H9 (cell line): ENCODE measurements around the gene UFC1. TPM values are rescaled to one million over a fixed set of nuclear protein-coding genes. Genes with fewer than 3 reads are reported as not detected.

Source experiments
- DNase-seq: peaks from one replicate; pipeline ENCODE4 v3.0.0-alpha.2; 2017
- H2AFZ ChIP-seq: one replicate; pipeline ENCODE4 v1.6.1; 2013; ENCODE audit warnings: mild to moderate bottlenecking, low read length, control low read depth, moderate library complexity
- H2AK5ac ChIP-seq: 2 replicates; pipeline ENCODE4 v1.6.1; 2013; ENCODE audit warnings: low read length, control low read depth, mixed read lengths; ENCODE audit not compliant: insufficient read length
- H2BK120ac ChIP-seq: one replicate; pipeline ENCODE4 v1.6.1; 2013; ENCODE audit warnings: low read depth, mild to moderate bottlenecking, low read length, control low read depth, inconsistent platforms; ENCODE audit not compliant: poor library complexity, severe bottlenecking
- H2BK12ac ChIP-seq: 2 replicates; pipeline ENCODE4 v1.6.1; 2013; ENCODE audit warnings: low read length, control low read depth, mixed read lengths, low read depth; ENCODE audit not compliant: insufficient read length
- H2BK15ac ChIP-seq: 2 replicates; pipeline ENCODE4 v1.6.1; 2013; ENCODE audit warnings: low read depth, low read length, control low read depth
- H2BK20ac ChIP-seq: one replicate; pipeline ENCODE4 v1.6.1; 2013; ENCODE audit warnings: low read depth, mild to moderate bottlenecking, low read length, control low read depth, inconsistent platforms; ENCODE audit not compliant: poor library complexity, severe bottlenecking
- H2BK5ac ChIP-seq: 2 replicates; pipeline ENCODE4 v1.6.1; 2013; ENCODE audit warnings: low read length, control low read depth, mixed read lengths; ENCODE audit not compliant: insufficient read length
- H3K14ac ChIP-seq: 2 replicates; pipeline ENCODE4 v1.6.1; 2013; ENCODE audit warnings: low read length, control low read depth; ENCODE audit not compliant: insufficient read depth
- H3K18ac ChIP-seq: 2 replicates; pipeline ENCODE4 v1.6.1; 2013; ENCODE audit warnings: low read depth, mild to moderate bottlenecking, mixed read lengths, low read length, control low read depth; ENCODE audit not compliant: insufficient read length
- H3K23ac ChIP-seq: 2 replicates; pipeline ENCODE4 v1.6.1; 2013; ENCODE audit warnings: low read length, control low read depth, mixed read lengths, low read depth; ENCODE audit not compliant: insufficient read length
- H3K23me2 ChIP-seq: 2 replicates; pipeline ENCODE4 v1.6.1; 2013; ENCODE audit warnings: low read depth, mild to moderate bottlenecking, mixed read lengths, low read length, control low read depth; ENCODE audit not compliant: insufficient read length, poor library complexity, severe bottlenecking
- H3K27ac ChIP-seq: 2 replicates; pipeline ENCODE4 v1.5.1; 2013; ENCODE audit warnings: low read length, control low read depth, mixed read lengths, low read depth; ENCODE audit not compliant: insufficient read length
- H3K27me3 ChIP-seq: 2 replicates; pipeline ENCODE4 v1.6.1; 2013; ENCODE audit warnings: low read length, control low read depth, inconsistent platforms; ENCODE audit not compliant: insufficient read depth
- H3K4ac ChIP-seq: 2 replicates; pipeline ENCODE4 v1.6.1; 2013; ENCODE audit warnings: low read depth, mild to moderate bottlenecking, control low read depth, inconsistent platforms, low read length, moderate library complexity
- H3K4me1 ChIP-seq: 2 replicates; pipeline ENCODE4 v1.6.1; 2013; ENCODE audit warnings: low read length, control low read depth, inconsistent platforms; ENCODE audit not compliant: insufficient read depth
- H3K4me2 ChIP-seq: 2 replicates; pipeline ENCODE4 v1.6.1; 2013; ENCODE audit warnings: low read length, control low read depth, mixed read lengths; ENCODE audit not compliant: insufficient read length, insufficient read depth
- H3K56ac ChIP-seq: 2 replicates; pipeline ENCODE4 v1.6.1; 2013; ENCODE audit warnings: low read depth, mild to moderate bottlenecking, mixed read lengths, low read length, control low read depth; ENCODE audit not compliant: insufficient read length
- H3K79me1 ChIP-seq: 2 replicates; pipeline ENCODE4 v1.6.1; 2013; ENCODE audit warnings: low read depth, mild to moderate bottlenecking, moderate library complexity, low read length, control low read depth, inconsistent platforms; ENCODE audit not compliant: insufficient read depth, poor library complexity, severe bottlenecking
- H3K79me2 ChIP-seq: 2 replicates; pipeline ENCODE4 v1.6.1; 2013; ENCODE audit warnings: low read length, control low read depth, inconsistent platforms; ENCODE audit not compliant: insufficient read depth
- H3K9ac ChIP-seq: 2 replicates; pipeline ENCODE4 v1.6.1; 2013; ENCODE audit warnings: low read length, control low read depth, mixed read lengths; ENCODE audit not compliant: insufficient read length; ENCODE audit errors: extremely low read depth
- H3K9me3 ChIP-seq: one replicate; pipeline ENCODE4 v1.6.1; 2013; ENCODE audit warnings: low read depth, low read length, inconsistent platforms; ENCODE audit not compliant: control insufficient read depth
- H3T11ph ChIP-seq: one replicate; pipeline ENCODE4 v1.6.1; 2013; ENCODE audit warnings: mild to moderate bottlenecking, low read length, control low read depth, inconsistent platforms
- H4K20me1 ChIP-seq: one replicate; pipeline ENCODE4 v1.6.1; 2013; ENCODE audit not compliant: control insufficient read depth, insufficient read length, insufficient read depth
- H4K5ac ChIP-seq: 2 replicates; pipeline ENCODE4 v1.6.1; 2013; ENCODE audit warnings: low read depth, mild to moderate bottlenecking, mixed read lengths, low read length, control low read depth; ENCODE audit not compliant: insufficient read length
- H4K8ac ChIP-seq: replicated peaks from 2 replicates; pipeline ENCODE4 v1.6.1; 2013; ENCODE audit warnings: low read length, control low read depth, mixed read lengths, low read depth; ENCODE audit not compliant: insufficient read length
- H4K91ac ChIP-seq: 2 replicates; pipeline ENCODE4 v1.6.1; 2013; ENCODE audit warnings: low read depth, mild to moderate bottlenecking, moderate library complexity, mixed read lengths, low read length, control low read depth; ENCODE audit not compliant: insufficient read length
- H3K27ac Mint-ChIP-seq, 3 experiments: 2 replicates in 2 of 3; 3 replicates in 1 of 3; pipeline ENCODE4 v1.8.0; 2020 to 2021; ENCODE audit warnings: mixed read lengths in 3 of 3, mild to moderate bottlenecking in 1 of 3, moderate library complexity in 1 of 3
- H3K27me3 Mint-ChIP-seq: 2 replicates; pipeline ENCODE4 v1.8.0; 2021; ENCODE audit warnings: low read depth, mild to moderate bottlenecking, moderate library complexity, mixed read lengths
- H3K36me3 Mint-ChIP-seq, 3 experiments: 2 replicates in 2 of 3; 3 replicates in 1 of 3; pipeline ENCODE4 v1.8.0; 2020 to 2021; ENCODE audit warnings: low read depth in 3 of 3, mixed read lengths in 3 of 3; ENCODE audit not compliant: insufficient read depth in 1 of 3
- H3K4me1 Mint-ChIP-seq, 2 experiments: 2 replicates each; pipeline ENCODE4 v1.8.0; 2020; ENCODE audit warnings: mixed read lengths in 2 of 2
- H3K4me3 Mint-ChIP-seq, 2 experiments: 2 replicates in 1 of 2; 3 replicates in 1 of 2; pipeline ENCODE4 v1.8.0; 2020 to 2021; ENCODE audit warnings: mild to moderate bottlenecking in 2 of 2, mixed read lengths in 2 of 2, moderate library complexity in 1 of 2
- H3K9me3 Mint-ChIP-seq, 2 experiments: 2 replicates in 1 of 2; 3 replicates in 1 of 2; pipeline ENCODE4 v1.8.0; 2020; ENCODE audit warnings: mild to moderate bottlenecking in 2 of 2, mixed read lengths in 2 of 2, moderate library complexity in 1 of 2
- CTCF ChIP-seq: fragments of 200-600 bp; sonication (generic); conservative IDR thresholded peaks from 3 replicates; pipeline ENCODE4 v1.8.0; 2021; ENCODE audit warnings: antibody characterized with exemption, mild to moderate bottlenecking
- WGBS: extraction: QIAGEN DNeasy Blood & Tissue Kit; methylation state at CpG from one replicate; pipeline ENCODE4 v1.1.7; 2013; ENCODE audit warnings: missing lambda C conversion rate, low lambda C conversion rate, mixed read lengths; ENCODE audit not compliant: insufficient read length; ENCODE audit errors: extremely low coverage; 5-methylcytosine and 5-hydroxymethylcytosine counted together
- total RNA-seq: library from RNA; stranded (reverse); gene quantifications from 2 replicates; pipeline ENCODE4 v1.2.1, GENCODE V29; 2021

Gene UFC1
- total RNA-seq, 1 experiment from 2014 or later: 93.4 TPM

DNA sequence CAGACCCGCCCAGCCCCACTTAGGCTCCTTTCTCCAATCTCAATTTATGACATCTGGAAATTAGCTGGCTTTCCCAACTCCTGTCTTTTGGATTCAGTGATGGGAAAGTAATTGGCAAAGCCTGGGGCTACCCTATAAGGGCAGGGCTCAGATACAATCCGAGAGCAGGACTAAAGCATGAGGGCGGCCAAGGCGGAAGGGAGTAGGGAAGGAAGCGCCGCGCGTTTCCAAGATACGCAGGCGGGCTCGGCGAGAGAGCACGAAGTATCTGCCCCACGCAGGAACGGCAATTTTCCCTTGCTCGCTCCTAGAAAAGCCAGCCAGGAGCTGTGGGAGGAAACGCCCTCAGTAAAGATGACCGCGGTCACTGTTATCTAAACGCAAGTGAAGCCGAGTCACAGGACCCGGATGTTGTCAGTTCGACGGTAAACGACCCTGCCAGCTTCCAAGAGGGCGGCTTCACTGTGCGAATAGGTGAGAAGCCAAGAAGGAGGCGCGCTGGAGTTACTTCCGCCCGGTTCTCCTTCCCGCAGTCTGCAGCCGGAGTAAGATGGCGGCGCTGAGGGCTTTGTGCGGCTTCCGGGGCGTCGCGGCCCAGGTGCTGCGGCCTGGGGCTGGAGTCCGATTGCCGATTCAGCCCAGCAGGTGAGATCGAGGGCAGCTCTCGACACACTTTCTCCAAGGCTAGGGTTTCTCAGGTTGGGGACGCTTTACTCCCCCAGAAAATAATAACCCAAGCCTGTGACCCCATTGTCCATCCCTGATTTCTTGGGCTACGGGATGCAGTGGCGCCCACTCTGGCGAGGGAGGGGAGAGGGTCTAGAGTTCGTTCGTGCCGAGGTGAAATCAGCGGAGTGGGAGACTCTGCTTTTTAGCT lies 48.3 kb downstream of the UFC1 start, which contains the start of gene NDUFS2:
NDUFS2 (plus strand) TSS at position 532 of the 877 bp plus-strand sequence; CDS start at position 551, 19 bp downstream.
- peak within 1 kb of the TSS; percentile 23 for H2BK5ac ChIP-seq
- WGBS: no CpG with 5 or more reads among the region's 53 CpGs
- peak within 1 kb of the TSS; percentile 4 for H2AK5ac ChIP-seq
- peak within 1 kb of the TSS; percentile 15 for H2BK120ac ChIP-seq
- H3K9me3 Mint-ChIP-seq: no peaks in the 10 kb centered on the region; a peak in 1 of 5 replicates
- no peaks in the 10 kb centered on the region for H4K20me1 ChIP-seq
- H3K27ac ChIP-seq: peak within 1 kb of the TSS; percentile 72
- peak within 1 kb of the TSS; percentile 64 for H2BK12ac ChIP-seq
- peak within 1 kb of the TSS; percentile 87 for H4K91ac ChIP-seq
- H3K4me3 Mint-ChIP-seq: peak within 1 kb of the TSS; percentile 91
- H2AFZ ChIP-seq: no peak within 1 kb of the TSS
- H3K27me3 Mint-ChIP-seq: no peaks in the 10 kb centered on the region
- peak within 1 kb of the TSS; percentile 26 for H4K5ac ChIP-seq
- peak; percentile 99 for DNase-seq
- peak; percentile 56 for TF ChIP-seq CTCF
- peak within 1 kb of the TSS; percentile 16 for H4K8ac ChIP-seq
- H3K27me3 ChIP-seq: no peaks in the 10 kb centered on the region; the same call in 1 of the 2 replicates
- no peak within 1 kb of the TSS for H2BK15ac ChIP-seq
- peak within 1 kb of the TSS; percentile 69 for H3K9ac ChIP-seq
- peak within 1 kb of the TSS; percentile 0; the same call in 1 of the 2 replicates for H3K4ac ChIP-seq
- peaks cover 20 to 35% (median 29%) of the 10 kb centered on the region in 3 experiments; a peak in 6 of 7 replicates for H3K36me3 Mint-ChIP-seq
- peak within 1 kb of the TSS; percentile 93 for H3K18ac ChIP-seq
- no peak within 1 kb of the TSS for H3K56ac ChIP-seq
- no peak within 1 kb of the TSS for H3K23ac ChIP-seq
- peak within 1 kb of the TSS; percentile 95 for H3K14ac ChIP-seq
- peaks cover 7% of the 10 kb centered on the region for H3K23me2 ChIP-seq
- no peaks in the 10 kb centered on the region for H3K9me3 ChIP-seq
- peak within 1 kb of the TSS; percentile 92 to 99 (median 99) for H3K27ac Mint-ChIP-seq
- peaks cover 51 to 55% of the 10 kb centered on the region in 2 experiments for H3K4me1 Mint-ChIP-seq
- no peaks in the 10 kb centered on the region for H3K79me1 ChIP-seq
- no peak within 1 kb of the TSS for H3T11ph ChIP-seq
- peak within 1 kb of the TSS; percentile 70 for H3K4me2 ChIP-seq
- no peaks in the 10 kb centered on the region for H3K79me2 ChIP-seq
- H2BK20ac ChIP-seq: no peak within 1 kb of the TSS
- peaks cover 24% of the 10 kb centered on the region for H3K4me1 ChIP-seq
